Measurements from ENCODE around the gene COA8. TPM values are rescaled to one million over a fixed set of nuclear protein-coding genes. Genes with fewer than 3 reads are reported as not detected.
"Not testable (repeated sequence)": the region's sequence is repeated elsewhere in the genome, so short reads cannot be mapped to it uniquely, and the experiment has no call there.

Gene COA8
- total RNA-seq, 8 experiments from 2014 or later: 38.8 to 69.5 (median 56.7) TPM

GRCh38 chr14:103594265-103594664 is 31.5 kb downstream of the COA8 start:
- WGBS, 10 experiments: 0 to 46% (median 24%) methylated on average over 1 to 11 of the region's 11 CpGs

GRCh38 chr14:103597623-103598377 is 35.0 kb downstream of the COA8 start:
- Histone ChIP-seq H3K4me3 (no peak overlapping the region), H3K4me1 (replicated peaks in 1 of 2) (peaks cover 24% of the 10 kb centered on the region in 2 donors), H3K27ac (no peak overlapping the region)
- in situ Hi-C loops (cut with MboI; ENCODE audit: low pct_unique_long_range_greater_than_20kb in 2 of 9, low sequenced_read_pairs in 9 of 9, unreplicated experiment in 9 of 9): no loop called here
- WGBS, 10 experiments: 58 to 100% (median 77%) methylated on average over 1 to 9 of the region's 10 CpGs; no CpG with 5 or more reads in 3 of the 10 experiments
- ATAC-seq (replicated peaks in 6 of 8): peak; percentile 37 to 96 (median 88)

More at GRCh38 chr14:103594265-103594664, 31.5 kb downstream of the COA8 start:
- in situ Hi-C loops (cut with MboI; ENCODE audit: low pct_unique_long_range_greater_than_20kb in 2 of 9, low sequenced_read_pairs in 9 of 9, unreplicated experiment in 9 of 9): no loop called here
- ATAC-seq (replicated peaks in 6 of 8): peak; percentile 43 to 92 (median 63)
- Histone ChIP-seq H3K4me1 (replicated peaks in 1 of 2) (peaks cover 24% of the 10 kb centered on the region in 2 donors), H3K27ac (peak overlapping the region; percentile 9 to 53), H3K4me3 (no peak overlapping the region)

GRCh38 chr14:103600503-103600902 is 37.7 kb downstream of the COA8 start:
- H3K4me3 ChIP-seq: no peak overlapping the region
- in situ Hi-C loops (cut with MboI; ENCODE audit: low pct_unique_long_range_greater_than_20kb in 2 of 9, low sequenced_read_pairs in 9 of 9, unreplicated experiment in 9 of 9): no loop called here
- WGBS, 10 experiments: 100% methylated on average over 3 to 5 of the region's 5 CpGs; no CpG with 5 or more reads in 5 of the 10 experiments
- peaks cover 4 to 9% of the 10 kb centered on the region in 2 donors for H3K4me1 ChIP-seq (replicated peaks in 1 of 2)
- no peak for ATAC-seq (replicated peaks in 6 of 8)
- H3K27ac ChIP-seq: no peak overlapping the region

- no peak overlapping the region for H3K27ac ChIP-seq
- ATAC-seq (replicated peaks in 6 of 8): no peak
- in situ Hi-C loops (cut with MboI; ENCODE audit: low pct_unique_long_range_greater_than_20kb in 2 of 9, low sequenced_read_pairs in 9 of 9, unreplicated experiment in 9 of 9): no loop called here
- no peak overlapping the region for H3K4me3 ChIP-seq
- 100% methylated on average over 1 to 3 of the region's 5 CpGs; no CpG with 5 or more reads in 8 of the 10 experiments for WGBS, 10 experiments
- H3K4me1 ChIP-seq (replicated peaks in 1 of 2): peaks cover 10 to 12% of the 10 kb centered on the region in 2 donors
Observed at GRCh38 chr14:103604620-103605019, 41.9 kb downstream of the COA8 start.

GRCh38 chr14:103606963-103607668 is 44.4 kb downstream of the COA8 start:
- ATAC-seq (replicated peaks in 6 of 8): peak; percentile 85 to 98 (median 95)
- peaks cover 10 to 12% of the 10 kb centered on the region in 2 donors for H3K4me1 ChIP-seq (replicated peaks in 1 of 2)
- WGBS, 10 experiments: 0 to 60% (median 1%) methylated on average over 1 to 20 of the region's 25 CpGs; no CpG with 5 or more reads in 1 of the 10 experiments
- in situ Hi-C loops (cut with MboI; ENCODE audit: low pct_unique_long_range_greater_than_20kb in 2 of 9, low sequenced_read_pairs in 9 of 9, unreplicated experiment in 9 of 9): no loop called here
- peak overlapping the region in 4 of 5 donors; percentile 0 to 4 (median 2) for H3K4me3 ChIP-seq
- peak overlapping the region; percentile 5 to 26 for H3K27ac ChIP-seq

GRCh38 chr14:103607822-103608221 is 45.1 kb downstream of the COA8 start:
- WGBS, 10 experiments: 25 to 60% (median 40%) methylated on average over 1 to 2 of the region's 15 CpGs; no CpG with 5 or more reads in 6 of the 10 experiments
- Histone ChIP-seq H3K4me1 (replicated peaks in 1 of 2) (peaks cover 10 to 12% of the 10 kb centered on the region in 2 donors), H3K4me3 (peak overlapping the region in 1 of 5 donors; percentile 0), H3K27ac (peak overlapping the region; percentile 5 to 26)
- peak in 3 of 8 experiments; percentile 2 to 16 (median 4) for ATAC-seq (replicated peaks in 6 of 8)
- in situ Hi-C loops (cut with MboI; ENCODE audit: low pct_unique_long_range_greater_than_20kb in 2 of 9, low sequenced_read_pairs in 9 of 9, unreplicated experiment in 9 of 9): no loop called here

- in situ Hi-C loops (cut with MboI; ENCODE audit: low pct_unique_long_range_greater_than_20kb in 2 of 9, low sequenced_read_pairs in 9 of 9, unreplicated experiment in 9 of 9); H3K4me3 ChIP-seq; ATAC-seq (replicated peaks in 6 of 8); H3K27ac ChIP-seq: not testable (repeated sequence)
- peaks cover 10 to 12% of the 10 kb centered on the region in 2 donors for H3K4me1 ChIP-seq (replicated peaks in 1 of 2)
- 71 to 100% (median 93%) methylated on average over 1 to 3 of the region's 4 CpGs; no CpG with 5 or more reads in 5 of the 10 experiments for WGBS, 10 experiments
Observed at GRCh38 chr14:103609081-103609480, 46.3 kb downstream of the COA8 start.

- no peak for ATAC-seq (replicated peaks in 6 of 8)
- 50 to 100% (median 94%) methylated on average over 1 of the region's 2 CpGs; no CpG with 5 or more reads in 6 of the 10 experiments for WGBS, 10 experiments
- peaks cover 10 to 12% of the 10 kb centered on the region in 2 donors for H3K4me1 ChIP-seq (replicated peaks in 1 of 2)
- in situ Hi-C loops (cut with MboI; ENCODE audit: low pct_unique_long_range_greater_than_20kb in 2 of 9, low sequenced_read_pairs in 9 of 9, unreplicated experiment in 9 of 9): no loop called here
- no peak overlapping the region for H3K4me3 ChIP-seq
- H3K27ac ChIP-seq: no peak overlapping the region
Observed at GRCh38 chr14:103611215-103611614, 48.5 kb downstream of the COA8 start.

- H3K4me3 ChIP-seq: no peak overlapping the region
- ATAC-seq (replicated peaks in 6 of 8): no peak
- in situ Hi-C loops (cut with MboI; ENCODE audit: low pct_unique_long_range_greater_than_20kb in 2 of 9, low sequenced_read_pairs in 9 of 9, unreplicated experiment in 9 of 9): no loop called here
- no peak overlapping the region for H3K27ac ChIP-seq
- WGBS, 10 experiments: 0 to 100% (median 91%) methylated on average over 1 to 4 of the region's 4 CpGs; no CpG with 5 or more reads in 1 of the 10 experiments
- no peaks in the 10 kb centered on the region for H3K4me1 ChIP-seq (replicated peaks in 1 of 2)
Observed at GRCh38 chr14:103613517-103613916, 50.8 kb downstream of the COA8 start.

- no peak overlapping the region for H3K27ac ChIP-seq
- no peaks in the 10 kb centered on the region for H3K4me1 ChIP-seq (replicated peaks in 1 of 2)
Observed at GRCh38 chr14:103616635-103617300, 54.0 kb downstream of the COA8 start.

GRCh38 chr14:103619057-103619456 is 56.3 kb downstream of the COA8 start:
- ATAC-seq (replicated peaks in 6 of 8): peak in 3 of 8 experiments; percentile 47 to 82 (median 74)
- 57 to 94% (median 92%) methylated on average over 2 to 3 of the region's 5 CpGs; no CpG with 5 or more reads in 6 of the 10 experiments for WGBS, 10 experiments
- Histone ChIP-seq H3K4me3 (no peak overlapping the region), H3K4me1 (replicated peaks in 1 of 2) (no peaks in the 10 kb centered on the region), H3K27ac (no peak overlapping the region)
- in situ Hi-C loops (cut with MboI; ENCODE audit: low pct_unique_long_range_greater_than_20kb in 2 of 9, low sequenced_read_pairs in 9 of 9, unreplicated experiment in 9 of 9): no loop called here

More at GRCh38 chr14:103616635-103617300, 54.0 kb downstream of the COA8 start:
- no peak for ATAC-seq (replicated peaks in 6 of 8)
- WGBS, 10 experiments: 30 to 100% (median 82%) methylated on average over 1 to 8 of the region's 17 CpGs; no CpG with 5 or more reads in 1 of the 10 experiments
- H3K4me3 ChIP-seq: no peak overlapping the region
- in situ Hi-C loops (cut with MboI; ENCODE audit: low pct_unique_long_range_greater_than_20kb in 2 of 9, low sequenced_read_pairs in 9 of 9, unreplicated experiment in 9 of 9): no loop called here

- ATAC-seq (replicated peaks in 6 of 8): no peak
- no peak overlapping the region for H3K27ac ChIP-seq
- no peaks in the 10 kb centered on the region for H3K4me1 ChIP-seq (replicated peaks in 1 of 2)
- no peak overlapping the region for H3K4me3 ChIP-seq
- in situ Hi-C loops (cut with MboI; ENCODE audit: low pct_unique_long_range_greater_than_20kb in 2 of 9, low sequenced_read_pairs in 9 of 9, unreplicated experiment in 9 of 9): no loop called here
- WGBS, 10 experiments: 80 to 100% (median 92%) methylated on average over 1 to 4 of the region's 5 CpGs; no CpG with 5 or more reads in 3 of the 10 experiments
Observed at GRCh38 chr14:103621860-103622259, 59.1 kb downstream of the COA8 start.

Measured in motor neuron (in vitro differentiated cells).